NCI-H526 treated with DMSO at 0.1 percent for 48 hours (cell line): ENCODE measurements around the gene PDE3A.

Source experiments
- DNase-seq: peaks from one replicate; lab custom pipeline; 2025; lab: John Stamatoyannopoulos, UW

The PDE3A gene

DNA sequence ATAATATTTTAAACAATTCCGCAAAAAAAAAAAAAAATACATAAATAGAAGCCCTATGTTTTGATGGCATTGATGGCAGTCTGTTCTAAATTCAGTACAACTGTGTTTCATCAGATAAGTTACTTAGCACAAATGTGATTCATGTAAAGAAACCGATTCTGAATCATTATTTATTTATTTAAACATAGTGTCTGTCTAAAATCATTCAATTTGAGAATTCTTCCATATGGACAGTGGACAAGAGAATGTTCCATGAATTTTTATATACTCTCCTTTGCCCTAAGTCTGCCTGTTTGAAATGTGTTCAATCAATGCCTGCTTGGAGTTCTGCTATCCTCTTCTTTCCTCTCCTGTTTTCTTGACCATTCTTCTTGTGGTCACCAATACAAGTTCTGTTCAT lies 126.5 kb downstream of the PDE3A start:
- no peak for DNase-seq

DNA sequence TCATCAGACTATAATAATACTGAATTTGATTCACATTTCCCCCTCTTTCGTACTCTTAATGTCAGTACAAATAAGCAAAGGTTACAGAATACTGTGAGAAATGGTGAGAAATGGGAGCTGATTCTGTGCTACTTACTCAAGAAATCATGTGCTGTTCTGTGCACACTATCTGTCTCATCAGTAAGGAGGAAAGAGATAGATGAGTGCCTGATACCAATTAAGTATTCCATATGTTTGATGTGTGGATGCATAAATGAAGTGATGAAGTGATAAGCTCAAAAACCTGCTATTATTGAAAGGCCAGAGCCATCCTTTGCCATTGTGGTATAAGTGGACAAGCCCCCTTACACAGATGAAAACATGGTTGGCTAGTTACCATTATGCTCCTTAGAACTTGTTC lies 127.7 kb downstream of the PDE3A start:
- DNase-seq, result no peak

DNA sequence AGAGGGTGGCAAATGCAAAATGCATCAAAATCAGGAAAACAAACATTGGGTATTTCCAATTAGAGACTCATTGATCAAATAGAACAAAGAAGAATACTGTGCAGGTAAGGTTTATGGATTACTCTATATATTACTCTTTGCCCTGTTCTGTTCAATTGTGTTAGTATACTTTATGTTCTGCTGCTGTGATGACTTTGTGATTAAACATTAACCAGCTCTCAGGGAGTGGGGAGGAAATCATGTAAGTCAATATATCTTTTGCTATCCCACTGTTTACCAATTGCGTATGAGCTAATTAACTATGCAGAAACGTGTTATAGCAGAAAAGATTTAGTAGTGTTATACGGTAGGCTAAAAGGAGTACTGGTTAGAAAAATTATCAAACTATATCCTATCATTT lies 129.4 kb downstream of the PDE3A start:
- DNase-seq, result no peak

DNA sequence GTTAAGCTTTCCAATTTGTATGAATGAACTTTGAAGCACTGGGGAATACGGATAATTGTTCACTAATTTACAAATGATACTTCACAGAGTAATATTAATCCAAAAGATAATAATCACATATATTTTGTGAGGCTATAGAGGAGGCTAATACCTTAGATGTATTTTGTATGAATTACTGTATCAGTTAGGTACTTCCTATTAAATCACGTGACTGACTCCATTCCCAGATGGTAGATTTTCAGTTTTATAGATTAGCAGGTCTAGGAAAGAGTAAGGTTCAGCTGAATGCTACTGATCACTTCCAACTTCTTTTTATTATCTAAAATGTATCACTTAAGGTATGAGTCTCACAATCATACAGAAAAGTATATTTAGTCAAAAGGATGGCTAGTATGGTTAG lies 133.6 kb downstream of the PDE3A start:
- DNase-seq, result no peak

DNA sequence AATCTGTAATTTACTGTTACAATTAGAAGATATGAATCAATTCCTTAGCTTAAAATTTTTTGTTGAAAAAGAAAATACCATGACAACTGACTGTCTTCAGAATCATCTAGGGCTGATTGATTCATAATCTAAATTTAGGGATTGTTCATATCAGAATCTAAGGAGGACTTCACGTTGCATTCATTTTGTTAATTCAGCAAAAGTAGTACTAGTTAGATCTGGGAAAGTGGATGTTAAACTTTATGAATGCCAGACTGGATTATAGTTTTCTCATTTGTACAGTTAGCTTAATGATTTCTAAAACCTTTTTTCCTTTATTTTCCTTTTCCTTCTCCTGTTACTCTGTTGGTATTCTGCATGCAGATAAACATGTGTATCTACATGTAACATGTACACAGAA lies 135.5 kb downstream of the PDE3A start:
- DNase-seq, result no peak

DNA sequence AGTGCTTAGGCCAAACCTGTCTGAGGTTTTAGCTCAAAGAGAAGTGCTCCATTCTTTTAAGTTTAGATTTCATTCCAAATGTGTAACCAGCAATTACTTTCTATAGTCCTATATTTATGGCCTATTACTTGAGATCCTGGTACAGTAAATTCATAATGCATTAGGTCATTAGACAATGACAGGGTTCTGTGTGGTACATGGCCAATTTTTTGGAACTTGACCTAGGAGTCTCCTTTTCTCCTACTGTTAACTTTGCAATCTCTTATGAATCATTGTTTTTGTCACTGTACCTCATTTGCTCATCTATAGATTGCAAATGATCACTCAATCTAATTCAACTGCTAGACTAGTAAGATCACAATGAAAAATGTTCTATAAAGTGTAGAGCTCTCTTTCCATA lies 136.7 kb downstream of the PDE3A start:
- DNase-seq, result no peak

DNA sequence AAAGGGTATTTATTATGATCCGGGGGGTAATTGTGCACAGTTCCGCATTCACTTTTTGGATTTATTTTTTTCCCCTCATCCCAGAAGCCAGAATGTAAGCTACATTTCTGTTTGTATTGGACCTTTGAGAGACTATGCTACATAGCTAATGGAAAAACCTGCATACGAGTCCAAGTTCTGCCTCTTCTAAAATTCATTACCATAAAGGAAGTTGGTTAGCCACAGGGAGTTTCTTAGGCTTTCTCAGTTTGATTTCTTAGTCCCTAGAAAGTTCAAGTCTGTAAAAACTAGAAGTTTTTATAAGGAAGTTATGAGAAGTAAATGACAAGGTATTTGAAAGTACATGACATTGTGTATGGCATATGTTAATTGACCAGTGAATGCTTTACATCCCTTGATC lies 138.7 kb downstream of the PDE3A start:
- no peak for DNase-seq

DNA sequence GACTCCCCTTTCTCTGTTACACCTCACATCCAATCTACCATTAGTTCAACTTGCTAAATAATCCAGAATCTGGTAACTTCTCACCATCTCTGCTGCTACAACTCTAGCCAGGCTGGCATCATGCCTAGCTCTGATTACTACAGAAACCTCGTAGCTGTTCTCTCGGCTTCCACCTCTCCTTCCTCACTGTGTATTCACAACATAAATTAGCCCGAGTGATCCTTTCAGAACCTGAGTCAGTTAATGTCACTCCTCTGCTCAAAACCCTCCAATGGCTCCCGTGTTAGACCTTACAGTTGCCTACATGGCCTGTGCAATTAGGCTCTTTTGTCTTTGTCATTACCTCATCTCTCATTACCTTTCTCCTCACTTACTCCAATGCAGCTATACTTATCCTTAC lies 139.4 kb downstream of the PDE3A start:
- no peak for DNase-seq

DNA sequence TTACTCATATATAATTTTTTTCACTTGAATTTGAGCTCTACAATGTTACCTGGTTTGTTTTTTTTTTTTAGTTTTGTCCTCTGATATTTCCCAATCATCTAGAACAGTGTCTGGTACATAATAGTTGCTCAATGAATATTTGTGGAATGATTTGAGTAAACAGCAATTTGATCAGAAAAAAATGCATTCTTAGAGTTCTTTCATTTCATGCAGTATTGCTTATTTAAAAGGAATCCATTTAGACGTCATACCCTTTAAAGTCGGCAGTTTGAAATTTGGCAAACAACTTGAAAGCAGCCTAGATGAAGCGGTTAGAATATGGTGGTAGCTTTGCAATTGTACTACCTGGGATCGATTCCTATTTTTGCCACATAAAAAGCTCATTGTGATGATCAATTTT lies 140.0 kb downstream of the PDE3A start:
- no peak for DNase-seq

DNA sequence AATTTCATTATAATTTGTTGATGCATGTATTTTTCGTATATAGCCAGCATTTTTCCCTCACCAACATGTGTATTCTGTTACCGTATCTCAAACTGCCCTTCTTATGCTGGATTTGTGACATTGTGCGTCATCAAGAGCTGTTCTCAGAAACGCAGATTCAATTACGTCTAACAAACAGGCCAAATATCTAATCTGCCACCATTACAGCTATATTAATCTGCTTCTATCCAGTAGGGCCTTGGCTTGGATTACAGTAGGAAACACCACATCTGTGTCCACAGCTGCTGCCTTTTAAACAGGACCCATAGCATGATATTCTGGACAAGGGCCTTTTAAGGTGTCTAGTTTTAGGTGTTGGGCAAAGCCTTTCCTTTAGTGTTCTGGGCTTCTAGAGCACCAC lies 140.6 kb downstream of the PDE3A start:
- DNase-seq, result no peak

DNA sequence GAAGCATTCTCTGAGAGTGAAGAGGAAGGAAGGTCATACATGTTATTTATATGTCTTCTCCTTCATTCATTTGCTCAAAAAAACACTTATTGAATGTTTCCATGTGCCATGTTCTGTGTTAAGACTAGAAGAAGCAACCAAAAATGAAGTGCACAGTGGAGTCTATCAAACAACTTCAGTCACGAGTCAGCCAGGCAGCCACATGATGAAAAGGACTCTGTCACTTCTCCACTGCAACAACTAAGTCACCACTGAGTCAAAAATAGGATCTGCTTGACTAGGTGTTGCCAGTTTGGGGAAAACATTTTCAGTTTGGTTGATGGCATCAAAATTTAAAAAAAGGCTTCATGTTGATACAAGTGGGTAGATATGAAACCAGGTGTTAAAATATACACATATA lies 142.5 kb downstream of the PDE3A start:
- no peak for DNase-seq

DNA sequence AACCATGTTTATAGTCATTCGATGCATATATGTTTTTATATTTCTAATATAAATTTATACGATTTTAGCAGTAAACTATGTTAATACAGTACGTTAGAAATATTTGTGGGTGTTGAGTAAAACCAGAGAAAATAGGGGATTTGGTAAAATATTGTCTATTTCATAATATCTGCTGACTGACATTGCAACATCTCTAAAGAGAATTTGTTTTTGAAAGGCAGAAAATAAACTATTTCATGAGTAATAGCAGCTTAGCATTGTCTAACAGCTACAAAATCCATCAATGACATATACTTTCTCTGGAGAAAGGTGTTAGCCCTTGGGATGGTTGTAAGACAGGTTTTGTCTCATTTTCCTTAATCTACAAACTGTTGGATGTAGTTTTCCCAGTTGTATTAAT lies 144.9 kb downstream of the PDE3A start:
- no peak for DNase-seq

DNA sequence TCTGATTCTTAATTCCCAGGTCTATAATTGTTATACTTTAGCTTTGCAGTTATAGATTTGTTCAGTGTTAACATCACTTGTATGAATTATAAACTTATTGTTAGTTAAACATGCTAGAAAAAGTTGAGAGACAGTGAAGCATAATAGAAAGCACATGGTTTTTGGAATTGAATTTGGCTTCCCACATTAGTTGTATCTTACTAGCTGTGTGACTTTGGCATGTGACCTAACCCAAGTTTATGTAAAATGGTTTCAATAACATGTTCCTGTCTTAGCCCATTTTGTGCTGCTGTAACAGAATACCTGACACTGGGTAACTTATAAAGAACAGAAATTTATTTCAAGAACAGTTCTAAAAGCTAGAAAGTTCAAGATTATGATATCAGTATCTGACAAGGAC lies 146.3 kb downstream of the PDE3A start:
- DNase-seq, result no peak

DNA sequence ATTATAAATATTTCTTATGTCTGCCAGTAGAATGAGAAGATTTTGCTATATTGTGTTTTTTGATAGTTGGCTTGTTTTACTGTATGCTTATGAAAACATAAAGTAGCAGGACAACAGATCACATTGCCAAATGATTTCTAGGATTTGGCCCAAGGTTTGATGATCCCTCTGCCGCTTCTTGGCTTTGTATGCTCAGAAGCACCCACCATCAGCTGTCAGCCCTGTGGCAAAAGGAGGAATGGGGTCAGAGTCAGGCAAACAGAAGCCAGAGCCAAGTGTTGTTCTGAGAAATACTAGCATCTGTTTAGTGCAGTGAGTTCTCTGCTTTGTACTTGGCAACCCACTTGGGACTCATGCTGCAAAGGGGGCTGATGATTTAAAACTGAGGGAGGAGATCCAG lies 152.2 kb downstream of the PDE3A start:
- no peak for DNase-seq

DNA sequence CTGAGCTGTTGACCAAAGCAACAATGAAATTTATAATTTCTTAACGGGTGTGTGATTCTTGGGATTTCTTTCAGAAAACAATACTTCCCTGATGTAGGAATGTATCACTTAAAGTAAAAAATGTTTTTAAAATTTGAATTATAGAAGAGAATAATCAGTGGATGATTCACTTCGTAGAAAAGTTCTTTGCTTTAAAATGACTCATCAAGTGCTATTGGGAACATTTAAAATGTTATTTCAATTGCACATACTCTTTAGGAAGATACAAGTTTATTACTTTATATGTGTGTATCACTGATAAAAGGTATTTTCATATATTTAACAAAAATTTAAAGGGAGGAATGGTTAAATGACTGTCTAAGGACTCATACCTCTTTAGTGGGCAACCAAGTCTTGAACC lies 155.3 kb downstream of the PDE3A start:
- DNase-seq, result no peak

DNA sequence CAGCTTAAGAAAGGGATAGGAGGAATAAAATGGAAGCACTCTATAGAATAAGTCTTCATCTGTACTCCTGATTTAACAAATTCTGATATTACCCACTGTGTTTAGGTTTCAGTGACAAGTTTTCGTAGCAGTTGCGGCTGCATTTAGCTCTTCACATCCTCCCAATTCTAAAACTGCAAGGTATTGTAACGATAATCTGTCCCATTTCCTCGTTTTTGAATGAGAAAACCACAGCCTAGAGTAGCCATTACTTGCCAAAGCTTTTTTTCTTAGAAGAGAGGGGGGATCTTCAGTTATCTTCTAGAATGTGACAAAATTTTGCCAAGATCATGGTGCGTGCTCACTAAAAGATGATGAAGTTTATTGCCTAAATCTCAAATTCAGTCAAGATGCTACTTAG lies 155.8 kb downstream of the PDE3A start:
- no peak for DNase-seq

DNA sequence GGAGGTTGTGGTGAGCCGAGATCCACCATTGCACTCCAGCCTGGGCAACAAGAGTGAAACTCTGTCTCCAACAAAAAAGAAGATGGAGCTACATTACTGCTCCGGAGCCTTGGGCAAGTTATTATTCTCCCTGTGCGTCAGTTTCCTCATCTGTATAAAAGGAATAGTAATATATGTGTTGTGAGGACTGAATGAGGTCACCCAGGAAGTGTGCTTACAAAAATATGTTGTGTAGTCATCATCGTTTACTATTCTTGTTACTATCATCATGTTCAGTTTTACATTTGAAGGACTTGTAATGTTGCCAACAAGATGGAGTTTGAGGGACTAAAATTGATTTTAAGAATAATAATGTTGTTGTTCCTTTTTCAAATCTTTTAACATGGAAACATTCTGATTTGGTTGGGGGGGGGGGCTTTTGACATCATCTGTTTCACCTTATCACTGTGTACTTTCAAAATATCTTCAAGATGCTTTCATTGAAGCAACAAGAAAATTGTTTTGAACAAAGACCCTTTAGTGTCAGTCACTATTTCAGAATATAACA lies 156.8 kb downstream of the PDE3A start:
- DNase-seq, result no peak

DNA sequence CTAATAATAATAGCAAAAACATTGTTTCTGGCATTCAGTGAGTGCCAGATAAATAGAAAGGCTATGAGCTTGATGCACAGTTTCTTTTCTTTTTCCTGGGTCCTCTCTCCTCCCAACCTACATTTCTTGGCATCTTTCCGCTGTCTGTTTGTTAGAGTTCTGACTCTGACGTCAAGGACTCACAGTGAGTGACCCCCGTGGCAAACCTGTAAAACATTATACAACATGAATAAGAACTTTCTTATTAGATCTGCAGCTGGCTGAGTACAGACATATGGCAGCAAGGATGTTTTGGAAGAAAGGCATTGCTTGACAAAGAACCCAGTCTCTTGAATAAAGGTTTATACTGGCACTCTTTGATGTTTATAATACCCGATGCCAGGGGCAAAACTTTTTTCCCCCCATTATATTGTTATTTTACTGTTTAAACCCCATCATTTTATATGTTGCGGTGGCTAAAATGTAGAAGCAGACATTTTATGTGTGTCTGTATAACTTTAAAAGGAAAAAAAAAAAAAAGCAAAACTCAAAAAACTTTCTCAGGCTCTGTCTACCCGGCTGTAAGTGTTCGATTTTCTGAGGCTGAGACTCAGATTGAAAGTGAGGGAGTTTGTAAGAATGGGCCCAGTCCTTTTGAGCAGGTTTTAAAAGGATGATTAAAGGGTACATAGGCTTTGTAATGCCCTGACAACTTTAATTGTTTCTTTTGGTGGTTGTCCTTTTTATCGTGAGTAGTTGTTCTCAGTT lies 159.3 kb downstream of the PDE3A start:
- DNase-seq, result no peak

DNA sequence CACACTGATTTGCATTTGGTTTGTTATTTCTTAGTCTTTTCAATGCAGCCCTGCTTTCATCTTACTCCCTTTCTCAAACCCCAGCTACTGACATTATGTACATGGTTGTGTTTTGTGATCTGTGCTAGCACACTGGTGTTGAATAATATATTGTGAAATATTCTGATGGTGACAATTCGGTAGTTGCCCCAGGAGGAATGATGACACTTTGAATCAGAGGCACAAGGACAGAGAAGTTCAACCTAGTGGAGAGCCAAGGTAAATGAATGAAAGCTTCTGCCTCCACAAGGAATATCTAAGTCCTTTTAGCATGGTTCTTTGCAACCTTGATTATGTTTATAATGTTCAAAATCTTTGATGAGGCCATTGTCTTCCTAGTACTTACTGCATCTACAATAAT lies 159.9 kb downstream of the PDE3A start:
- no peak for DNase-seq

DNA sequence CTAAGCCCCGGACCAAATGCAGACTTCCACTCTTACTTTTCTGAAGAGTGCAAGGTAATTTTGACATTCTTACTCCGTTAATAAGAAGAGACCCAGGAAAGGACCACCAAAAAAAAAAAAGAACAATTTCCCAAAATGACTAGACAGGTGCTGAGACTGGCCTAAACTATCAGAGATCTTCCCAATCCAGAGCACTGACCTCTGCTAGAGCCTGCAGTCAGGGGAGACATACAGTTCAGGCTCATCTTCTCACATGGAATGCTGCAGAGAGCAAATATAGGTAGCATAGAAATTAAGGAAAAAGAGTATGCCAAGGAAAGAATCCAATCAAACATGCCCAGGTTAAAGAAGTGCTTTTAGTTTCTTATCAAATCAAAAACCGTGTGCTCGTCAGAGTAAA lies 177.9 kb downstream of the PDE3A start:
- no peak for DNase-seq

DNA sequence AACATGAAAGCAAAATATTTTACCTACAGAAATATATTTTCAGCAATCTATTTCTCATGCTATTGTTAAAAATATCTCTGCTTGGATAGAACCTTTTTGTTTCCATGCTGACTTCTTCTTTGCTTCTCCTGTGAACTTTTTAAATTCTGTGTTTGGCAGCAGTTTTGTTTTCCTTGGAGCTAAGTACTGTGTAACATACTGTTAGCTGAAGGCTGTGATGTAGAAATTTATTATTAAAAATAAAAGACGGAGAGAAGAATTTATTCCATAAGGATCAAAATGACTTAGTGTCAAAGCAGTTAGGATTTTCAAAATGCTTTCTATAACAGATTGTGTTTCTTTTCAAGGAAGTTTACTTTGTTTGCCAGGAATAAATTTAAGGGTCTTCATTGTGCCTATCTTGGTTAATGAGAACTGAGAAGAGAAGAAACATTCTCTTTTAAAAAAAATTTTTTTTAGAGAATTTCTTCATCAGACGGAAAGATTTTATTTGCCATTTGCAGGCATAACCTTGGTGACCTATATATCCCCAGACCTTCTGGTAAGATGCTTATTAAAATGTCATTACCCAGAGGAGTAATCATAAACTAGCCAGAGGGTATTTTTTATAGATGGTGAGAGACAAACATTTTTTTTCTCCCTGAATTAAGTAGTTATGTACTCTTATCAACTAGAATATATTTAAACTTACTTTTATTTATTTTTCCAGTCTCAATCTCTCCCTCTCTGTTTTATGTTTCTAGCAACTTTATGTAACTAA lies 179.7 kb downstream of the PDE3A start:
- no peak for DNase-seq

DNA sequence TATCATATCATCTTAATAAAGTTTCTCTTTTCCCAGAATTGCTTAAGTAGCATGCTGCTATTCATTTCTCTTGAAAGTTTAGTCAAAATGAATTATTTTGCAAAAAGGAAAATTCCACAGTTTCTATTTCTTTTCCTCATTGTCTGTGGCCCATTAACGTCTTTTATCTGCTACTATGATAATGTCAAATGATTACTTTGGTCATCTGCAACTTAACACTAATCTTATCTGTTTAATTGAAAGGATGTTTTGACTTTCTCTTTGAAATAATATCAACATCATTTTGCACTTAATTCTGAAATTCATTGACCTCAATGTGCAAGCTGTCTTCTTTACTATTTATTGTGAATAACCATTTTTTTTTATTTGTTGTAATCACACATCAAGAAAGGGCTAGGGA lies 180.3 kb downstream of the PDE3A start:
- no peak for DNase-seq

DNA sequence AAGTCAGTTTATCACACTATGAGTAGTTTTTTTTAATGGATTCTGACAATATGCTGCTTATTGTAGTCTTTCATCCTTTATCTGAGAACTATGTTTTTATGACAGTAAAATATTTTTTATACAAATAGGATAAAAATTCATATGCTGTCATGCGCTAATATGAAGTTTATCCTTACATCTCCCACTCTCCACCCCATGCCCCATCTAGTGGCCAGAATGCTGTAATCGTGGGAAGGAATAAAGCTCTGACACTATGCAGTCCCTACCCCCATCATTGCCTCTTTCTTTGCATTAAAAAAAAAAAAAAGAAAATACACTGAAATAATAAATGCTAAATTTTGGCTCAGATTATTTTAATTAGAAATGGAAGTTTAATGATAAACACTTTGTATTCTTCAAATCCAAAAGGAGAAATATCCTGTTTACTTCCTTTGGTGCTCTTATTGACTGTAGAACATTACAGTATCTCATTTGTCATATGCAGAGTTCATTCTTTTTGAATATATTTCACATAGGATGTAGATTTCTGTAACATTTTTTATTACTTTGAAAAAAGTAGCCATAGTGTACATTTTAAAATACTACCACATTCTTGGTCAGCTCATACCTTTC lies 180.9 kb downstream of the PDE3A start:
- DNase-seq, result no peak
